Measurements from ENCODE around the gene CRTC1.

Gene CRTC1

GRCh38 chr19:18696023-18696422 lies 12.5 kb downstream of the CRTC1 start:
- H3K27ac ChIP-seq (replicated peaks; ENCODE audit: low read length): no peak overlapping the region
- no peak overlapping the region for H3K9ac ChIP-seq (ENCODE audit: low read depth, low read length, poor library complexity)
- H2BK120ac ChIP-seq (ENCODE audit: low read depth, low read length): no peak overlapping the region
- H2AK5ac ChIP-seq (ENCODE audit: low read depth, low read length): no peak overlapping the region
- no peak overlapping the region for H3K4ac ChIP-seq (ENCODE audit: low read length)
- DNase-seq (ENCODE audit: low spot score): no peak
- no peak overlapping the region for H2BK15ac ChIP-seq (ENCODE audit: low read length)
- H4K8ac ChIP-seq (ENCODE audit: low read depth, low read length): no peak overlapping the region
- H2BK12ac ChIP-seq (ENCODE audit: low read length): no peak overlapping the region
- no peak overlapping the region for H3K4me2 ChIP-seq (ENCODE audit: insufficient read depth, low read length, poor library complexity, severe bottlenecking)
- WGBS, 2 donors (ENCODE audit: extremely low coverage in 2 of 2, insufficient read length in 2 of 2, insufficient replicate concordance in 1 of 2): no CpG with 5 or more reads among the region's 12 CpGs
- H3K4me1 ChIP-seq (ENCODE audit: control insufficient read depth in 2 of 2, insufficient read depth in 1 of 2, low read depth in 1 of 2, low read length in 2 of 2): peaks cover 7 to 17% of the 10 kb centered on the region in 2 donors
- H3K23ac ChIP-seq (ENCODE audit: low read depth, low read length, poor library complexity): peak overlapping the region; percentile 49
- peaks cover 0 to 3% of the 10 kb centered on the region in 2 donors for H3K9me3 ChIP-seq (replicated peaks in 1 of 2; ENCODE audit: control insufficient read depth in 2 of 2, insufficient read depth in 1 of 2, low read depth in 1 of 2, low read length in 2 of 2)
- no peak overlapping the region for H3K18ac ChIP-seq (ENCODE audit: low read length)
- no peak overlapping the region for H3K4me3 ChIP-seq (ENCODE audit: low read length in 2 of 2)
- H3K79me1 ChIP-seq (ENCODE audit: low read depth, low read length): peaks cover 12% of the 10 kb centered on the region
- no peak overlapping the region for H4K91ac ChIP-seq (ENCODE audit: low read depth, low read length, poor library complexity)
- H3K14ac ChIP-seq (ENCODE audit: low read length): no peak overlapping the region
- no peak overlapping the region for H2BK5ac ChIP-seq (ENCODE audit: low read length)
- no peaks in the 10 kb centered on the region for H3K27me3 ChIP-seq (ENCODE audit: control insufficient read depth in 3 of 3, insufficient read depth in 3 of 3, low read depth in 1 of 3, low read length in 3 of 3)
- H2AFZ ChIP-seq (ENCODE audit: low read length): no peak overlapping the region
- peaks cover 0 to 4% of the 10 kb centered on the region in 2 donors for H3K36me3 ChIP-seq (replicated peaks in 1 of 2; ENCODE audit: control insufficient read depth in 2 of 2, insufficient read depth in 2 of 2, low read length in 2 of 2)

- no peak overlapping the region for H3K4ac ChIP-seq (ENCODE audit: low read length)
- peak overlapping the region; percentile 34 for H3K23ac ChIP-seq (ENCODE audit: low read depth, low read length, poor library complexity)
- H3K4me1 ChIP-seq (ENCODE audit: control insufficient read depth in 2 of 2, insufficient read depth in 1 of 2, low read depth in 1 of 2, low read length in 2 of 2): peaks cover 7 to 20% of the 10 kb centered on the region in 2 donors
- H4K91ac ChIP-seq (ENCODE audit: low read depth, low read length, poor library complexity): no peak overlapping the region
- no peak overlapping the region for H2BK120ac ChIP-seq (ENCODE audit: low read depth, low read length)
- peak overlapping the region; percentile 72 for H2BK5ac ChIP-seq (ENCODE audit: low read length)
- no peaks in the 10 kb centered on the region for H3K27me3 ChIP-seq (ENCODE audit: control insufficient read depth in 3 of 3, insufficient read depth in 3 of 3, low read depth in 1 of 3, low read length in 3 of 3)
- H2BK15ac ChIP-seq (ENCODE audit: low read length): no peak overlapping the region
- peaks cover 0 to 4% of the 10 kb centered on the region in 2 donors for H3K36me3 ChIP-seq (replicated peaks in 1 of 2; ENCODE audit: control insufficient read depth in 2 of 2, insufficient read depth in 2 of 2, low read length in 2 of 2)
- peak overlapping the region in 1 of 2 donors; percentile 9 for H3K4me3 ChIP-seq (ENCODE audit: low read length in 2 of 2)
- no peak overlapping the region for H3K18ac ChIP-seq (ENCODE audit: low read length)
- no peak overlapping the region for H2BK12ac ChIP-seq (ENCODE audit: low read length)
- H3K4me2 ChIP-seq (ENCODE audit: insufficient read depth, low read length, poor library complexity, severe bottlenecking): no peak overlapping the region
- H3K9ac ChIP-seq (ENCODE audit: low read depth, low read length, poor library complexity): peak overlapping the region; percentile 50
- H4K8ac ChIP-seq (ENCODE audit: low read depth, low read length): no peak overlapping the region
- H3K14ac ChIP-seq (ENCODE audit: low read length): peak overlapping the region; percentile 51
- no CpG with 5 or more reads among the region's 3 CpGs for WGBS, 2 donors (ENCODE audit: extremely low coverage in 2 of 2, insufficient read length in 2 of 2, insufficient replicate concordance in 1 of 2)
- peaks cover 0 to 3% of the 10 kb centered on the region in 2 donors for H3K9me3 ChIP-seq (replicated peaks in 1 of 2; ENCODE audit: control insufficient read depth in 2 of 2, insufficient read depth in 1 of 2, low read depth in 1 of 2, low read length in 2 of 2)
- DNase-seq (ENCODE audit: low spot score): no peak
- H2AFZ ChIP-seq (ENCODE audit: low read length): no peak overlapping the region
- peaks cover 9% of the 10 kb centered on the region for H3K79me1 ChIP-seq (ENCODE audit: low read depth, low read length)
- H3K27ac ChIP-seq (replicated peaks; ENCODE audit: low read length): no peak overlapping the region
- no peak overlapping the region for H2AK5ac ChIP-seq (ENCODE audit: low read depth, low read length)
Observed at GRCh38 chr19:18697680-18698079, 14.2 kb downstream of the CRTC1 start.

GRCh38 chr19:18698321-18699167 lies 15.1 kb downstream of the CRTC1 start:
- H2BK120ac ChIP-seq (ENCODE audit: low read depth, low read length): no peak overlapping the region
- H3K9me3 ChIP-seq (replicated peaks in 1 of 2; ENCODE audit: control insufficient read depth in 2 of 2, insufficient read depth in 1 of 2, low read depth in 1 of 2, low read length in 2 of 2): peaks cover 0 to 3% of the 10 kb centered on the region in 2 donors
- H4K91ac ChIP-seq (ENCODE audit: low read depth, low read length, poor library complexity): peak overlapping the region; percentile 48
- H3K4me1 ChIP-seq (ENCODE audit: control insufficient read depth in 2 of 2, insufficient read depth in 1 of 2, low read depth in 1 of 2, low read length in 2 of 2): peaks cover 7 to 20% of the 10 kb centered on the region in 2 donors
- H3K9ac ChIP-seq (ENCODE audit: low read depth, low read length, poor library complexity): no peak overlapping the region
- no peak overlapping the region for H2BK5ac ChIP-seq (ENCODE audit: low read length)
- DNase-seq (ENCODE audit: low spot score): no peak
- H3K36me3 ChIP-seq (replicated peaks in 1 of 2; ENCODE audit: control insufficient read depth in 2 of 2, insufficient read depth in 2 of 2, low read length in 2 of 2): peaks cover 0 to 4% of the 10 kb centered on the region in 2 donors
- H3K18ac ChIP-seq (ENCODE audit: low read length): peak overlapping the region; percentile 35
- no peak overlapping the region for H2BK15ac ChIP-seq (ENCODE audit: low read length)
- H3K4ac ChIP-seq (ENCODE audit: low read length): no peak overlapping the region
- H3K27me3 ChIP-seq (ENCODE audit: control insufficient read depth in 3 of 3, insufficient read depth in 3 of 3, low read depth in 1 of 3, low read length in 3 of 3): no peaks in the 10 kb centered on the region
- H2AK5ac ChIP-seq (ENCODE audit: low read depth, low read length): peak overlapping the region; percentile 47
- H3K14ac ChIP-seq (ENCODE audit: low read length): peak overlapping the region; percentile 63
- H2AFZ ChIP-seq (ENCODE audit: low read length): no peak overlapping the region
- H3K79me1 ChIP-seq (ENCODE audit: low read depth, low read length): peaks cover 9% of the 10 kb centered on the region
- H3K4me2 ChIP-seq (ENCODE audit: insufficient read depth, low read length, poor library complexity, severe bottlenecking): no peak overlapping the region
- WGBS, 2 donors (ENCODE audit: extremely low coverage in 2 of 2, insufficient read length in 2 of 2, insufficient replicate concordance in 1 of 2): no CpG with 5 or more reads among the region's 18 CpGs
- H2BK12ac ChIP-seq (ENCODE audit: low read length): no peak overlapping the region
- no peak overlapping the region for H3K27ac ChIP-seq (replicated peaks; ENCODE audit: low read length)
- H4K8ac ChIP-seq (ENCODE audit: low read depth, low read length): no peak overlapping the region
- H3K4me3 ChIP-seq (ENCODE audit: low read length in 2 of 2): peak overlapping the region in 1 of 2 donors; percentile 31
- H3K23ac ChIP-seq (ENCODE audit: low read depth, low read length, poor library complexity): peak overlapping the region; percentile 92

GRCh38 chr19:18699403-18700054 lies 16.0 kb downstream of the CRTC1 start:
- Histone ChIP-seq H2BK5ac (ENCODE audit: low read length) (peak overlapping the region; percentile 26), H3K79me1 (ENCODE audit: low read depth, low read length) (peaks cover 9% of the 10 kb centered on the region), H3K27me3 (ENCODE audit: control insufficient read depth in 3 of 3, insufficient read depth in 3 of 3, low read depth in 1 of 3, low read length in 3 of 3) (no peaks in the 10 kb centered on the region), H2BK120ac (ENCODE audit: low read depth, low read length) (peak overlapping the region; percentile 30), H3K4ac (ENCODE audit: low read length) (no peak overlapping the region), H3K9me3 (replicated peaks in 1 of 2; ENCODE audit: control insufficient read depth in 2 of 2, insufficient read depth in 1 of 2, low read depth in 1 of 2, low read length in 2 of 2) (peaks cover 0 to 3% of the 10 kb centered on the region in 2 donors), H2BK15ac (ENCODE audit: low read length) (peak overlapping the region; percentile 86), H2AFZ (ENCODE audit: low read length) (no peak overlapping the region), H3K23ac (ENCODE audit: low read depth, low read length, poor library complexity) (no peak overlapping the region), H3K4me3 (ENCODE audit: low read length in 2 of 2) (no peak overlapping the region), H2BK12ac (ENCODE audit: low read length) (peak overlapping the region; percentile 50), H3K4me1 (ENCODE audit: control insufficient read depth in 2 of 2, insufficient read depth in 1 of 2, low read depth in 1 of 2, low read length in 2 of 2) (peaks cover 7 to 20% of the 10 kb centered on the region in 2 donors), H4K91ac (ENCODE audit: low read depth, low read length, poor library complexity) (no peak overlapping the region), H4K8ac (ENCODE audit: low read depth, low read length) (no peak overlapping the region), H3K18ac (ENCODE audit: low read length) (peak overlapping the region; percentile 72), H3K36me3 (replicated peaks in 1 of 2; ENCODE audit: control insufficient read depth in 2 of 2, insufficient read depth in 2 of 2, low read length in 2 of 2) (peaks cover 0 to 4% of the 10 kb centered on the region in 2 donors), H3K14ac (ENCODE audit: low read length) (no peak overlapping the region), H2AK5ac (ENCODE audit: low read depth, low read length) (peak overlapping the region; percentile 88), H3K4me2 (ENCODE audit: insufficient read depth, low read length, poor library complexity, severe bottlenecking) (no peak overlapping the region), H3K9ac (ENCODE audit: low read depth, low read length, poor library complexity) (no peak overlapping the region), H3K27ac (replicated peaks; ENCODE audit: low read length) (peak overlapping the region; percentile 43)
- WGBS, 2 donors (ENCODE audit: extremely low coverage in 2 of 2, insufficient read length in 2 of 2, insufficient replicate concordance in 1 of 2): no CpG with 5 or more reads among the region's 14 CpGs
- no peak for DNase-seq (ENCODE audit: low spot score)
